ENCODE measurements around the gene TMCC2.

Gene TMCC2

GRCh38 chr1:205321959-205322283 lies 94.2 kb downstream of the TMCC2 start:
- TF ChIP-seq POLR2AphosphoS5 (IDR thresholded peaks at IDR 0.05; ENCODE audit: low read depth, low read length) = no peak
- no peak for TF ChIP-seq TAF1 (IDR thresholded peaks at IDR 0.05; ENCODE audit: borderline replicate concordance, insufficient read depth, low read length)
- no peak for TF ChIP-seq REST (IDR thresholded peaks at IDR 0.05; ENCODE audit: insufficient read depth in 1 of 2, low read depth in 2 of 2, low read length in 2 of 2)
- TF ChIP-seq SIN3A (IDR thresholded peaks at IDR 0.05; ENCODE audit: borderline replicate concordance, insufficient read depth, low read length) = no peak
- TF ChIP-seq FOXP2 (optimal IDR thresholded peaks at IDR 0.05; ENCODE audit: borderline replicate concordance, extremely low read depth, extremely low read length, insufficient read depth) = no peak
